Osteoblast (primary cell): ENCODE measurements around the gene NPFFR1. TPM values are rescaled to one million over a fixed set of nuclear protein-coding genes. Genes with fewer than 3 reads are reported as not detected.

ENCODE experiments used
- DNase-seq: peaks from one replicate; pipeline ENCODE4 v3.0.0; 2011; ENCODE audit warnings: low spot score, mixed read lengths; ENCODE audit not compliant: insufficient read length; ENCODE audit errors: missing footprints
- H2AFZ ChIP-seq: 2 replicates; pipeline ENCODE4 v1.6.0; 2011; ENCODE audit warnings: mild to moderate bottlenecking, low read length
- H3K27ac ChIP-seq: 2 replicates; pipeline ENCODE4 v1.5.1; 2011; ENCODE audit warnings: mild to moderate bottlenecking, low read depth, low read length, moderate library complexity
- H3K27me3 ChIP-seq: 2 replicates; pipeline ENCODE4 v1.6.0; 2012; ENCODE audit warnings: mild to moderate bottlenecking, control low read depth, inconsistent platforms, low read length, moderate library complexity; ENCODE audit not compliant: insufficient read depth
- H3K36me3 ChIP-seq: 2 replicates; pipeline ENCODE4 v1.5.1; 2011; ENCODE audit warnings: mild to moderate bottlenecking, low read length, control low read depth, moderate library complexity; ENCODE audit not compliant: insufficient read depth
- H3K4me1 ChIP-seq: 2 replicates; pipeline ENCODE4 v1.5.1; 2011; ENCODE audit warnings: mild to moderate bottlenecking, low read length, control low read depth, moderate library complexity; ENCODE audit not compliant: insufficient read depth
- H3K4me2 ChIP-seq: 2 replicates; pipeline ENCODE4 v1.6.0; 2011; ENCODE audit warnings: mild to moderate bottlenecking, low read length; ENCODE audit not compliant: insufficient read depth
- H3K4me3 ChIP-seq: fragments of 200-600 bp; sonication (generic); 3 replicates; pipeline ENCODE4 v1.5.1; 2012; ENCODE audit warnings: mild to moderate bottlenecking, low read length, inconsistent platforms; ENCODE audit not compliant: insufficient read depth
- H3K79me2 ChIP-seq: 2 replicates; pipeline ENCODE4 v1.6.0; 2012; ENCODE audit warnings: mild to moderate bottlenecking, low read length, control low read depth, inconsistent platforms; ENCODE audit not compliant: insufficient read depth
- H3K9me3 ChIP-seq: 2 replicates; pipeline ENCODE4 v1.5.1; 2011; ENCODE audit warnings: low read depth, low read length, control low read depth
- H4K20me1 ChIP-seq: 2 replicates; pipeline ENCODE4 v1.6.0; 2012; ENCODE audit warnings: mild to moderate bottlenecking, low read length, control low read depth; ENCODE audit not compliant: insufficient read depth
- total RNA-seq: library from RNA; depleted of rRNA; stranded (reverse); fragments of >200 nt; gene quantifications from 2 replicates; pipeline ENCODE4 v1.2.3, GENCODE V29; 2012
- TF ChIP-seq, protein P1 (sequence below): IDR thresholded peaks from 2 replicates; pipeline ENCODE4 v1.5.1; 2011; ENCODE audit warnings: mild to moderate bottlenecking, low read depth, low read length, moderate library complexity; ENCODE audit errors: extremely low read depth

The NPFFR1 gene
- total RNA-seq, 1 donor: not detected

DNA sequence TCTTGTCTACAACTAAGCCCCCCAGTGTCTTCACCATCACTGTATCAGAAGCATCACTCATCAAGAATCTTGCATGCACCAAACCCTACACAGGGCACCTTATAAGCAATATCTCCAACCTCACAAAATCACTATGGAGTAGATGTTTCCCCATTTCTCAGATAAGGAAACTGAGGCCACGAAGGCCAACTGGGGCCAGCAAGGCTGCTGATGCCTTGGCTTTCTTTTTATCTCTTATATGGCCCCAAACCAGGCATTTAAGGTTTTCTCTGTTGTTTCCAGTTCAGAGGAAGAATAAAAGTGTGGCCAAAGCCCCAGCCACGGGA, 47.3 kb upstream of the NPFFR1 start:
- no peaks in the 10 kb centered on the region for H3K9me3 ChIP-seq
- H3K79me2 ChIP-seq: no peaks in the 10 kb centered on the region
- TF ChIP-seq, protein P1, sequence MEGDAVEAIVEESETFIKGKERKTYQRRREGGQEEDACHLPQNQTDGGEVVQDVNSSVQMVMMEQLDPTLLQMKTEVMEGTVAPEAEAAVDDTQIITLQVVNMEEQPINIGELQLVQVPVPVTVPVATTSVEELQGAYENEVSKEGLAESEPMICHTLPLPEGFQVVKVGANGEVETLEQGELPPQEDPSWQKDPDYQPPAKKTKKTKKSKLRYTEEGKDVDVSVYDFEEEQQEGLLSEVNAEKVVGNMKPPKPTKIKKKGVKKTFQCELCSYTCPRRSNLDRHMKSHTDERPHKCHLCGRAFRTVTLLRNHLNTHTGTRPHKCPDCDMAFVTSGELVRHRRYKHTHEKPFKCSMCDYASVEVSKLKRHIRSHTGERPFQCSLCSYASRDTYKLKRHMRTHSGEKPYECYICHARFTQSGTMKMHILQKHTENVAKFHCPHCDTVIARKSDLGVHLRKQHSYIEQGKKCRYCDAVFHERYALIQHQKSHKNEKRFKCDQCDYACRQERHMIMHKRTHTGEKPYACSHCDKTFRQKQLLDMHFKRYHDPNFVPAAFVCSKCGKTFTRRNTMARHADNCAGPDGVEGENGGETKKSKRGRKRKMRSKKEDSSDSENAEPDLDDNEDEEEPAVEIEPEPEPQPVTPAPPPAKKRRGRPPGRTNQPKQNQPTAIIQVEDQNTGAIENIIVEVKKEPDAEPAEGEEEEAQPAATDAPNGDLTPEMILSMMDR: no peak
- H3K4me2 ChIP-seq: no peak overlapping the region
- H3K27me3 ChIP-seq: no peaks in the 10 kb centered on the region
- H3K36me3 ChIP-seq: no peaks in the 10 kb centered on the region
- peak overlapping the region; percentile 67 for H2AFZ ChIP-seq
- H3K27ac ChIP-seq: no peak overlapping the region
- no peaks in the 10 kb centered on the region for H4K20me1 ChIP-seq
- no peak overlapping the region for H3K4me3 ChIP-seq
- H3K4me1 ChIP-seq: peaks cover 19% of the 10 kb centered on the region
- no peak for DNase-seq

DNA sequence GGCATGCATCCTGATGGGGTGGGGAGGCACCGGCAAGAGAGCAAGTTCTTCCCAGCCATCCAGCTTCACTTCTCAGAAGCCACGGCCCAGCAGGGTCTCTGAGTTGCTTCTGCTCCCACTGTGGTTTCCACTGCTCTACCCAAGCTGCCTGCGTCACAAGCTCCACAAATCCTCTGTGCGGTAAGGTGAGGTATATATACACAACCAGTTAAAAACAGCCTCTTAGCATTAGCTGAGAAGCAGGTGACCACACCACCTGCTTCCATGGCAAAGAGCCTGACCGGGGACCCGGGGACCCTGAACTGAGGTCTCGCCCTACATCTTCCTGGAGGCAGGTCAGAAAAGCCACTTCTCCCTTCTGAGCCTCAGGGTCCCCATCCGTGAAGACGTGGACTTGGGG, 46.9 kb upstream of the NPFFR1 start:
- Histone ChIP-seq H2AFZ (no peak overlapping the region), H3K36me3 (no peaks in the 10 kb centered on the region), H3K27ac (no peak overlapping the region), H3K27me3 (no peaks in the 10 kb centered on the region), H3K4me2 (no peak overlapping the region), H3K79me2 (no peaks in the 10 kb centered on the region), H3K4me1 (peaks cover 19% of the 10 kb centered on the region), H4K20me1 (no peaks in the 10 kb centered on the region), H3K4me3 (no peak overlapping the region), H3K9me3 (no peaks in the 10 kb centered on the region)
- TF ChIP-seq, protein P1: no peak
- no peak for DNase-seq

DNA sequence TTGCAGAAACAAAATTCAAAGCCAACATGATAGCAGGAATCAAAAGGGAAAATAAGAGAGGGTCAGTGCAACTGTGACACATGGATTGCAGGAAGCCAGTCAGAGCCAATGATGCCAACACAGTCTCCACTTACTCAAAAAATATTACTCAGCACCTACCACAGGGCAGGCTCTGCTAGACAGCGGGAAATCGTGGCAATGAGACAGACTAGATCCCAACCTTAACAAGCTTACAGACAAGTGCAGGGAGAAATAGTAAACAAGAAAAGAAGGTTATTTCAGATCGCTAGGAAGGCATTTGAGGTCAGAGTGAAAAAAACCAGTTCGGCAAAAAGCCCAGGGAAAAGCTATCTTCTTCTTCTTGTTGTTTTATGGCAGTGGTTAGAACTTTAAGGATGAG, 45.2 kb upstream of the NPFFR1 start:
- TF ChIP-seq, protein P1: no peak
- Histone ChIP-seq H2AFZ (no peak overlapping the region), H3K79me2 (no peaks in the 10 kb centered on the region), H3K4me2 (no peak overlapping the region), H3K27ac (no peak overlapping the region), H3K36me3 (no peaks in the 10 kb centered on the region), H3K9me3 (no peaks in the 10 kb centered on the region), H3K4me1 (peaks cover 19% of the 10 kb centered on the region), H3K4me3 (no peak overlapping the region), H3K27me3 (no peaks in the 10 kb centered on the region), H4K20me1 (no peaks in the 10 kb centered on the region)
- DNase-seq: peak; percentile 97

DNA sequence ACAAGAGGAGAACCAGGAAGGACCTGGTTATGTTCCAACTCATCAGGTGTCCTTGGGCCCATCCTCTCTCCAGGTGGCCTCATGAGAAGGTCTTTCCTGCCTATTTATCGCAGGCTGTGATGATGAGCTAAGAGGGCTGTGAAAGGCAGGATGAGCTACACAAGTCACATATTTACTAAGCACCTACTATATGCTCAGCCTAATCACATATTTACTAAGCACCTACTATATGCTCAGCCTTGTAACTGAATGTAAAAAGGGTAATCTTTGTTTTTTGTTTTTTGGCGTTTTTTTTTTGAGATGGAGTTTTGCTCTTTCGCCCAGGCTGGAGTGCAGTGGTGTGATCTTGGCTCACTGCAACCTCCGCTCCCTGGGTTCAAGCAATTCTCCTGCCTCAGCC, 44.2 kb upstream of the NPFFR1 start:
- no peak overlapping the region for H3K4me2 ChIP-seq
- H3K9me3 ChIP-seq: no peaks in the 10 kb centered on the region
- H3K27me3 ChIP-seq: no peaks in the 10 kb centered on the region
- H3K79me2 ChIP-seq: no peaks in the 10 kb centered on the region
- H3K4me3 ChIP-seq: no peak overlapping the region
- H4K20me1 ChIP-seq: no peaks in the 10 kb centered on the region
- H3K27ac ChIP-seq: no peak overlapping the region
- TF ChIP-seq, protein P1: no peak
- H3K36me3 ChIP-seq: no peaks in the 10 kb centered on the region
- H3K4me1 ChIP-seq: peaks cover 19% of the 10 kb centered on the region
- no peak overlapping the region for H2AFZ ChIP-seq
- DNase-seq: no peak
